ENCODE measurements around the gene ZPBP2.
"Not testable (repeated sequence)": the region's sequence is repeated elsewhere in the genome, so short reads cannot be mapped to it uniquely, and the experiment has no call there.

The ZPBP2 gene

DNA sequence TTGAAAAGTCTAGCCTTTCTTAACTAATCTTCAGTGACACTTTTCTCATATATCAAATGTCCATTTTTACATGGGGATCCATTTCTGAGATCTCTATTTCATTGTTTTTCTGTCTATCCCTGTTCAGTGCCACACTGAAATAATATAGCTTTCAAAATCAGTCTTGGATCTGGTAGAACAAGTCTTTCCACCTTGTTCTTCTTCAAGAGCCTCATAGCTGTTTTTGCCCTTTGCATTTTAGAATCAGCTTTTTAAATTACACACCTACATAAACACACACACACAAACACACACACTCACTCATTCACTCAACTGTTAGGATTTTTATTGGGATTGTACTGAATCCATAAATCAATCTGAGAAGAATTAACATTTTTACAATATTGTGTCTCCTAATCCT is 31.2 kb downstream of the ZPBP2 start:
- TF ChIP-seq ZFX (IDR thresholded peaks at IDR 0.05), result no peak
- TF ChIP-seq, protein P1, sequence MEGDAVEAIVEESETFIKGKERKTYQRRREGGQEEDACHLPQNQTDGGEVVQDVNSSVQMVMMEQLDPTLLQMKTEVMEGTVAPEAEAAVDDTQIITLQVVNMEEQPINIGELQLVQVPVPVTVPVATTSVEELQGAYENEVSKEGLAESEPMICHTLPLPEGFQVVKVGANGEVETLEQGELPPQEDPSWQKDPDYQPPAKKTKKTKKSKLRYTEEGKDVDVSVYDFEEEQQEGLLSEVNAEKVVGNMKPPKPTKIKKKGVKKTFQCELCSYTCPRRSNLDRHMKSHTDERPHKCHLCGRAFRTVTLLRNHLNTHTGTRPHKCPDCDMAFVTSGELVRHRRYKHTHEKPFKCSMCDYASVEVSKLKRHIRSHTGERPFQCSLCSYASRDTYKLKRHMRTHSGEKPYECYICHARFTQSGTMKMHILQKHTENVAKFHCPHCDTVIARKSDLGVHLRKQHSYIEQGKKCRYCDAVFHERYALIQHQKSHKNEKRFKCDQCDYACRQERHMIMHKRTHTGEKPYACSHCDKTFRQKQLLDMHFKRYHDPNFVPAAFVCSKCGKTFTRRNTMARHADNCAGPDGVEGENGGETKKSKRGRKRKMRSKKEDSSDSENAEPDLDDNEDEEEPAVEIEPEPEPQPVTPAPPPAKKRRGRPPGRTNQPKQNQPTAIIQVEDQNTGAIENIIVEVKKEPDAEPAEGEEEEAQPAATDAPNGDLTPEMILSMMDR (conservative IDR thresholded peaks at IDR 0.05), result no peak
- H3K27ac ChIP-seq, result no peak overlapping the region

DNA sequence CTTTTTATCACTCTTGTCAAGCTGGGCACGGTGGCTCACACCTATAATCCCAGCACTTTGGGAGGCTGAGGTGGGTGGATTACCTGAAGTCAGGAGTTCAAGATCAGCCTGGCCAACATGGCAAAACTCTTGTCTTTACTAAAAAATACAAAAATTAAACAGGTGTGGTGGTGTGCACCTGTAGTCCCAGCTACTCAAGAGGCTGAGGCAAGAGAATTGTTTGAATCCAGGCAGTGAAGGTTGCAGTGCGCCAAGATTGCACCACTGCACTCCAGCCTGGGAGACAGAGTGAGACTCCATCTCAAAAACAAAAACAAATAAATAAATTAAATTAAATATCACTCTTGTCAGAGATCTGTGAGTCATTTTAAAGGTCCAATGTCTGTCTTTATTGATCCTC is 34.0 kb downstream of the ZPBP2 start:
- H3K27ac ChIP-seq, result not testable (repeated sequence)

DNA sequence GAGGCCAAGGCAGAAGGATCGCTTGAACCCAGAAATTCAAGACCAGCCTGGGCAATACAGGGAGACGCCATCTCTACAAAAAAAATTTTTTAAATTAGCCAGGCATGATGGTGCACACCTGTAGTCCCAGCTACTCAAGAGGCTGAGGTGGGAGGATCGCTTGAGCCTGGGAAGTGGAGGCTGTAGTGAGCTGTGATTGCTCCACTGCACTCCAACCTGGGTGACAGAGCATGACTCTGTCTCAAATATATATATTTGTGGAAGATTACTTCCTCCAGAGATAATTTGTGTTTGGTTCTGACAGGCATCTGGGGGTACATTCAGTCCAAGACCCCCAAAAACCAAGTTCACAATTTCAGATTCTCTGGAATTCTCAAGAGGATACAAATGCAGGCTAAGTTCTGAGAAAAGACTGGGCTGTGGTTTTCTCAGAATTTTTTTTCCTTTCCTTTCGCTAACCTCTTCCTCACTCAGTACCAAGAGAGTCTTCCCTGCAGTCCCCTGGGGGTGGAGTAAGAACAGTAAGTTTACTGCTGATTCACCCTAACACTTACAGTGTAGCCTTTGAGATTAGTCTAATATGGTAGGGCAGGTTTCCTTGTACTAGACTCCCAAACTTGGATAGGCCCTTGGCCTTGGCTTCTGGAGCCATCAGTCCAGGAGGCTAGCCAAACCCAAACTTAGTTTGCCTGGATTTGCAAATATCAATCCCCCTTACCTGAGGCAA is 35.3 kb downstream of the ZPBP2 start:
- no peak for TF ChIP-seq ZFX (IDR thresholded peaks at IDR 0.05)
- TF ChIP-seq, protein P1 (conservative IDR thresholded peaks at IDR 0.05), result no peak
- no peak overlapping the region for H3K27ac ChIP-seq

DNA sequence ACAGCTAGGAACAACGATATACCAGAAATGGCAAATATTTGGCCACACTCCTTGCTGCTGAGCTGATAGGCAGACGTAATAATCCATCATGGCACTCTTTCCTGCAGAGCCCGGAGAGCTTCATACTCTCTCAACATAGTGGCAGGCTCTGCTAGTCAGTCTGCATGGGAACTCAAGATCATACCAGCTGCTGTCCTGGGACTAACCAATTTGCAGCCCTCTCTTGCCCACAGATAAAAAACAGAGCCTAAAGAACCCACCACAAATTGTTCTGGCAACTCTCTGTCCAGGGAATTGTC is 36.9 kb downstream of the ZPBP2 start:
- H3K27ac ChIP-seq, result no peak overlapping the region
- TF ChIP-seq, protein P1 (conservative IDR thresholded peaks at IDR 0.05), result no peak
- TF ChIP-seq ZFX (IDR thresholded peaks at IDR 0.05), result no peak

DNA sequence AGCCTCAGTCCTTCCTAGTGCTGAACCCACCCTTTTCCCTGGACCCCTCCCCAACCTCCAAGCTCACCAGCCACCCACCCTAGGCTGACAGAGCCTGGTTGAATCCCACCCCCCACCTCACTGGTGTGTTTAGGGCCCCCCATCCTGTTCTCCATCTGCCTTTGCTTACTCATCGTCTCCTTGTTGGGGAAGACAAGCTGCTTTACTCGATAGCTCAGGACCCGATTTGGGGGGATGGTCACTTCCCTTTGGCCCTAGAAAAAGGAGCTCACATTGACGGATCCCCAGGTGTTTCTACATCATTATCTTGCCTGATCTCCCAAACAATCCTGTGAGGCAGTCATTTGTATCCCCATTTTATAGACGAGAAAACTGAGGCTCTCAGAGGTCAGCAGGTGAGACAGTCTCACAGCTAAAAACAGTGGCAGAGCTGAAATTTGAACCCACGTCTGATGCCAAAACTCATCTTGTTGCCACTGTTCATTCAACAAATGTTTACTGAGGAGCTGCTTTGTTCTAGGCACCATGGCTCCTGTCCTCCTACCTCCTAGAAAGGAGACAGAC is 40.9 kb downstream of the ZPBP2 start:
- no peak overlapping the region for H3K27ac ChIP-seq
- no peak for TF ChIP-seq ZFX (IDR thresholded peaks at IDR 0.05)
- TF ChIP-seq, protein P1 (conservative IDR thresholded peaks at IDR 0.05), result no peak

DNA sequence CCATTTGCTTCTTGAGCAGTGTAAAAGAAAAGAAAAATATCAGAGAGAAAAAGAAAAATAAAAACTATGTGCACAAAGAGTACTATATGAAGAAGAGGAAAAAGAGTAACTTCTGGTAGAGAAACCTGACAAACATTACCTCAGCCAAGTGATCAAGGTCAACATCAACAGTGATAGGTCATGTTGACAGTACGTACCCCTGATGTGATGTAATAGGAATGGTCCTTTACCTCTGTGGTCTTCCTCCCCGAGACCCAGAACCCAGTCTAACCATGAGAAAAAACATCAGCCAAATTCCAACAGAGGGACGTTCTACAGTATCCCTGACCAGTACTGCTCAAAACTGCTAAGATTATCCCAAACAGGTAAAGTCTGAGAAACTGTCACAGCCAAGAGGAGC is 46.0 kb downstream of the ZPBP2 start:
- no peak overlapping the region for H3K27ac ChIP-seq
- TF ChIP-seq, protein P1 (conservative IDR thresholded peaks at IDR 0.05), result no peak
- TF ChIP-seq ZFX (IDR thresholded peaks at IDR 0.05), result no peak

DNA sequence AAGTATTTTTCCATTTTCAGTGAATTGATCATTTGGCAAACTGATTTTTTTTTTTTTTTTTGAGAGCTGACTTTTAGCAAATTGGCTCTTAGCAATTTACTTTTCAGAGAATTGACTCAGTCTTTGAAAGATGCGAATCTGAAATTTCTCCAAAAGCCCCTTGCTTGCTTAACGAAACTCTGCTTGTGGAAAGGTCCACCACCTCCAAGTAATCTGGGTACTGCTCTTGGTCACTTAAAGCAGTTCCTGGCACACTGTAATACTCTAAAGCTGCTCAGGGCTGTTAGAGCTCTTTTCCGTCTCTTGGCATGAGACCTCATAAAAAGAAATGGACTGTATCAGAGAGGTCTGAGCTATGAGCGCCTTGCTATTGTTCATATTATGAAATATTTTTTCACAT is 47.6 kb downstream of the ZPBP2 start:
- no peak overlapping the region for H3K27ac ChIP-seq

More for the DNA sequence above, 47.6 kb downstream of the ZPBP2 start:
- TF ChIP-seq, protein P1 (conservative IDR thresholded peaks at IDR 0.05), result no peak
- no peak for TF ChIP-seq ZFX (IDR thresholded peaks at IDR 0.05)

All from C4-2B (cell line).